ENCODE data around the gene RHBDD1. TPM values are rescaled to one million over a fixed set of nuclear protein-coding genes. Genes with fewer than 3 reads are reported as not detected.

RHBDD1 gene
- total RNA-seq, 6 donors from 2014 or later, result 2.6 to 40.2 (median 14.5) TPM

DNA sequence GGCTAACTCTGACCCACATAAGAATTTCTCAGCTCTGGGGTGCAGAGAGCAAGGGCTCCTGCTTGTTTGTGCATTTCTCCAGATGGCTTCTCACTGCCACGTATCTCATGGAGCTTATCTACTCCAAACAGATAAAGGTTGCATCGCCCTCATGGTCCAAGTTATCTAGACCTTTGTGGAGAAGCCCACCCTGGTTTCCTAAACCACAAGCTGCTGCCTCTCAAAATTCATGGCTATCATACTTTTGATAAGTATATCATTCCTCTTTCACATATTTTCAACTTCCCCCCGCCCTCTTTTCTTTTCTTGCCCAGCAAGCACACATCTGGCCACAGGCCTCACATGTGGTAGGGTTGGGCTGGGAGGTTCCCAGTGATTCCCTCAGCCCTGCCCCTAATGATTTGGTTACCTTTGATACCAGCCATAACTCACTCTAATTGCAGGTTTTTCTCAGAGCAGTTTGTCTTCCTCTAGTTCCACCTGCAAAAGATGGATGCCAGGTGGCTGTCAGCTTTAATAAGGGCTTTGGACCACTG lies 146.0 kb downstream of the RHBDD1 start:
- no peak for TF ChIP-seq POLR2A (IDR thresholded peaks at IDR 0.05)
- no peak for TF ChIP-seq EP300 (IDR thresholded peaks at IDR 0.05)
- TF ChIP-seq, protein P1, sequence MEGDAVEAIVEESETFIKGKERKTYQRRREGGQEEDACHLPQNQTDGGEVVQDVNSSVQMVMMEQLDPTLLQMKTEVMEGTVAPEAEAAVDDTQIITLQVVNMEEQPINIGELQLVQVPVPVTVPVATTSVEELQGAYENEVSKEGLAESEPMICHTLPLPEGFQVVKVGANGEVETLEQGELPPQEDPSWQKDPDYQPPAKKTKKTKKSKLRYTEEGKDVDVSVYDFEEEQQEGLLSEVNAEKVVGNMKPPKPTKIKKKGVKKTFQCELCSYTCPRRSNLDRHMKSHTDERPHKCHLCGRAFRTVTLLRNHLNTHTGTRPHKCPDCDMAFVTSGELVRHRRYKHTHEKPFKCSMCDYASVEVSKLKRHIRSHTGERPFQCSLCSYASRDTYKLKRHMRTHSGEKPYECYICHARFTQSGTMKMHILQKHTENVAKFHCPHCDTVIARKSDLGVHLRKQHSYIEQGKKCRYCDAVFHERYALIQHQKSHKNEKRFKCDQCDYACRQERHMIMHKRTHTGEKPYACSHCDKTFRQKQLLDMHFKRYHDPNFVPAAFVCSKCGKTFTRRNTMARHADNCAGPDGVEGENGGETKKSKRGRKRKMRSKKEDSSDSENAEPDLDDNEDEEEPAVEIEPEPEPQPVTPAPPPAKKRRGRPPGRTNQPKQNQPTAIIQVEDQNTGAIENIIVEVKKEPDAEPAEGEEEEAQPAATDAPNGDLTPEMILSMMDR (IDR thresholded peaks at IDR 0.05), result no peak
- no peak for TF ChIP-seq POLR2AphosphoS5 (IDR thresholded peaks at IDR 0.05)
- Histone ChIP-seq H3K27ac (no peak overlapping the region), H3K4me3 (no peak overlapping the region), H3K4me1 (peaks cover 0 to 3% (median 3%) of the 10 kb centered on the region in 4 donors), H3K27me3 (no peaks in the 10 kb centered on the region), H3K36me3 (no peaks in the 10 kb centered on the region), H3K9me3 (no peaks in the 10 kb centered on the region)
- 76 to 77% methylated on average over 3 of the region's 3 CpGs for WGBS, 2 donors
- DNase-seq (no peak), ATAC-seq (ENCODE audit: low FRiP score in 2 of 2) (no peak)

DNA sequence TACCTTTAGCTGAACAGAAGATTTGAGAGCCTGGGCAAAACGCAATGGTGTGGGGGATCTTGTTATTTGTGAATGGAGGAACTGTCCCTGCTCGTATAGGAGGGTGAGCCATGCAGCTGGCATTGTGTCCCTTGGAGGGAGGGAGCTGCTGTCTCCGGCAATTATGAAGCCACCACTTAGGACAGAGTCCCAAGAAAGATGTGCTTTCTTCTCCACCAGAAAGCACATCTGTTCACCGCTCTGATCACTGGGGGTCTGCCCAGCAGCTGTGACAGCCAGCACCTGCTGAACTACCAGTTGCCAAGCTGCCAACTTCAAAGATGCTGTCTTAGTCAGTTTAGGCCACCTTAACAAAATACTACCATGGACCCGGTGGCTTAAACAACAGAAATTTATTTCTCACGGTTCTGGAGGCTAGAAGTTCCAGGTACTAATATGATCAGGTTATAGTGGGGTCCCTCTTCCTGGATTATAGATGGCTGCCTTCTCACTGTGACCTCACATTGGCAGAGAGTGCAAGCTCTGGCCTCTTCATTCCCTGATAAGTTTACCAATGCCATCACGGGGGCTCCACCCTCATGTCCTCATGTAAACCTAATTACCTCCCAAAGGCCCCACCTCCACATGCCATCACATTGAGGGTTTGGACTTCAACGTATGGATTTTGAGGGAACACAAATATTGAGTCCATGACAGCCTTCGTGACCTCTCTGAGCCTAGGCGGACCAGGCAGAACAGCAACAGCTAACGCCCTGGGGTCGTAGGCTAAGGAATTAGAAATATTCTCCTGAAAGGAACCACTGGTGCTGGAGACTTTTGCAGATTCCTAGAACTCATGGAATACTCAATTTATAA lies 148.3 kb downstream of the RHBDD1 start:
- Histone ChIP-seq H3K27ac (peak overlapping the region in 2 of 4 donors; percentile 7 to 24), H3K27me3 (no peaks in the 10 kb centered on the region), H3K4me3 (no peak overlapping the region), H3K9me3 (no peaks in the 10 kb centered on the region), H3K4me1 (peaks cover 0 to 3% (median 2%) of the 10 kb centered on the region in 4 donors), H3K36me3 (no peaks in the 10 kb centered on the region)
- TF ChIP-seq POLR2A (IDR thresholded peaks at IDR 0.05), result no peak
- TF ChIP-seq, protein P1 (IDR thresholded peaks at IDR 0.05), result no peak
- no peak for TF ChIP-seq POLR2AphosphoS5 (IDR thresholded peaks at IDR 0.05)
- TF ChIP-seq EP300 (IDR thresholded peaks at IDR 0.05), result no peak
- ATAC-seq (ENCODE audit: low FRiP score in 2 of 2) (no peak), DNase-seq (no peak)
- 82 to 83% methylated on average over 12 of the region's 12 CpGs for WGBS, 2 donors

DNA sequence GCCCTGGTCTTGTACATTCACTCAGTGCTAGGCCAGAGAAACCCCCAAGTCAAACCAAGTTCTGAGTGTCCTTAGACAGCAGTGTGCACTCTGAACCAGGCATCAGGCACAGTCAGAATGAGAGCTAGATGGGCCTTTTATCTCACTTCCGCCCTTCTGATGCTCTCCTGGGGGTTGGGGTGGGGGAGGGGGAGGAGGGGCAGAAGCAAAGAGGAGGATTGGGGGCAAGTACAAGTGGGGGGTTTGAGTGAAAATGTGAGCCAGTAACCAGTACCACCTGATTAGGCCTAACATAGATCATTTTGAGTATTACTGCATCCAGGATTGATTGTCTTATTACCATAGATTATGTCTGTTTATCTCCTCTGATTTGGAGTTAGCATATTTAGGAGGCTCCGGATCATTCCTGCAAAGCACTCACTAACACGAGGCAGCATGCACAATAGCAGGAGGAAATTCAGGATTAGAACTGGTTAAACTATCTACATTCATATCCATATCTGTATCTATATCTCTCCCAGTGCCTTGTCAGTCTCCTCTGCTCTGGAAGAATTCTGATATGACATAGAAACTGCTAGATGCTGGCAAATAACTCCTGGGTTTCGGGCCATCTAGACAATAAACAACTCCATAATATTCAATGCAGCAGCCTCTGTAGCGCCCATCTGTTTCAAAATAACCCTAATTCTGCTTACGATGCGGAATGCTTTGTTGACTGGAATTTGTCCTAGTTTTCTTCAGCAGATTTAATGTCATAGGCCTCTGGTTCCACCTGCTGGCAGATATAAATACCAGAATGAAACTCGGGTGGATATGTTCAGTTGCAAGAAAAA lies 149.1 kb downstream of the RHBDD1 start:
- 45 to 50% methylated on average over 8 of the region's 8 CpGs for WGBS, 2 donors
- H3K36me3 ChIP-seq, result no peaks in the 10 kb centered on the region
- H3K4me1 ChIP-seq, result peaks cover 0 to 3% (median 2%) of the 10 kb centered on the region in 4 donors
- TF ChIP-seq, protein P1 (IDR thresholded peaks at IDR 0.05), result peak; percentile 22 to 70 (median 52)
- no peak for TF ChIP-seq POLR2AphosphoS5 (IDR thresholded peaks at IDR 0.05)
- ATAC-seq (ENCODE audit: low FRiP score in 2 of 2), result peak in 1 of 2 donors; percentile 83
- H3K9me3 ChIP-seq, result no peaks in the 10 kb centered on the region
- H3K4me3 ChIP-seq, result no peak overlapping the region
- H3K27ac ChIP-seq, result peak overlapping the region in 3 of 4 donors; percentile 2 to 24 (median 7)
- H3K27me3 ChIP-seq, result no peaks in the 10 kb centered on the region
- no peak for DNase-seq

DNA sequence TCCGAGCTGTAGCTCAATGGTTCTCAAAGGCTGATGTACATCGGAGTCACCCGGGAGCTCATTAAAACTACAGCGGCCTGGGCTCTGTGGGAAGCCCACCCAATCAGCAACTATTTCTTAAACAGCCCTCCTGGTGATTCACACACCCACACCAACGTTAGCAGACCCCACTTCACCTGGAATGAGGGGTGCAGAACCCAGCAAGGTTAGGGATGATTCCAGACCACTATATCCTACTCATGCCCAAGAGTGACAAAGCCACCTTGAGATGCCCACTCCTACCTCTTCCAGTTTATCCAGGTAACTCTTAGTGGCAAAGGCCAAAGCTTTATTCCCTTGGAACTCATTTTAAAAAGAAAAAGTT lies 149.7 kb downstream of the RHBDD1 start:
- Histone ChIP-seq H3K9me3 (no peaks in the 10 kb centered on the region), H3K36me3 (no peaks in the 10 kb centered on the region), H3K4me1 (peaks cover 0 to 3% (median 2%) of the 10 kb centered on the region in 4 donors), H3K4me3 (no peak overlapping the region), H3K27me3 (no peaks in the 10 kb centered on the region), H3K27ac (no peak overlapping the region)
- TF ChIP-seq EP300 (IDR thresholded peaks at IDR 0.05), result no peak
- TF ChIP-seq, protein P1 (IDR thresholded peaks at IDR 0.05), result peak in 2 of 6 experiments; percentile 2 to 3
- 44 to 55% methylated on average over 5 of the region's 5 CpGs for WGBS, 2 donors
- DNase-seq, result no peak
- ATAC-seq (ENCODE audit: low FRiP score in 2 of 2), result peak in 1 of 2 donors; percentile 11
